Measurements from ENCODE around the gene IKZF4. TPM values are rescaled to one million over a fixed set of nuclear protein-coding genes. Genes with fewer than 3 reads are reported as not detected.

Gene IKZF4
- total RNA-seq = 9.4 TPM
- 2.7 TPM for polyA plus RNA-seq (ENCODE audit: insufficient read depth, low read depth, low replicate concordance)
- long read RNA-seq, donor 1, full-length matches to known transcripts = 2 of 2 reads
- long read RNA-seq, donor 1, partial matches to known transcripts = 0 of 2 reads
- long read RNA-seq, donor 1, other reads (novel, unspliced or antisense) = 0 of 2 reads
- long read RNA-seq, donor 2, partial matches to known transcripts = 0 of 2 reads
- long read RNA-seq, donor 2, other reads (novel, unspliced or antisense) = 0 of 2 reads
- long read RNA-seq, donor 3, partial matches to known transcripts = 6 of 7 reads
- long read RNA-seq, donor 3, other reads (novel, unspliced or antisense) = 0 of 7 reads
- long read RNA-seq, donor 4, partial matches to known transcripts = 0 of 1 reads
- long read RNA-seq, donor 4, other reads (novel, unspliced or antisense) = 0 of 1 reads
- long read RNA-seq, donor 5 = 0 reads
- long read RNA-seq, donor 6 = 0 reads
- long read RNA-seq, donor 7, partial matches to known transcripts = 0 of 2 reads
- long read RNA-seq, donor 7, other reads (novel, unspliced or antisense) = 2 of 2 reads
- long read RNA-seq, donor 8 = 0 reads
- long read RNA-seq, donor 9 = 0 reads
- long read RNA-seq, donor 10, partial matches to known transcripts = 0 of 1 reads
- long read RNA-seq, donor 10, other reads (novel, unspliced or antisense) = 0 of 1 reads

DNA sequence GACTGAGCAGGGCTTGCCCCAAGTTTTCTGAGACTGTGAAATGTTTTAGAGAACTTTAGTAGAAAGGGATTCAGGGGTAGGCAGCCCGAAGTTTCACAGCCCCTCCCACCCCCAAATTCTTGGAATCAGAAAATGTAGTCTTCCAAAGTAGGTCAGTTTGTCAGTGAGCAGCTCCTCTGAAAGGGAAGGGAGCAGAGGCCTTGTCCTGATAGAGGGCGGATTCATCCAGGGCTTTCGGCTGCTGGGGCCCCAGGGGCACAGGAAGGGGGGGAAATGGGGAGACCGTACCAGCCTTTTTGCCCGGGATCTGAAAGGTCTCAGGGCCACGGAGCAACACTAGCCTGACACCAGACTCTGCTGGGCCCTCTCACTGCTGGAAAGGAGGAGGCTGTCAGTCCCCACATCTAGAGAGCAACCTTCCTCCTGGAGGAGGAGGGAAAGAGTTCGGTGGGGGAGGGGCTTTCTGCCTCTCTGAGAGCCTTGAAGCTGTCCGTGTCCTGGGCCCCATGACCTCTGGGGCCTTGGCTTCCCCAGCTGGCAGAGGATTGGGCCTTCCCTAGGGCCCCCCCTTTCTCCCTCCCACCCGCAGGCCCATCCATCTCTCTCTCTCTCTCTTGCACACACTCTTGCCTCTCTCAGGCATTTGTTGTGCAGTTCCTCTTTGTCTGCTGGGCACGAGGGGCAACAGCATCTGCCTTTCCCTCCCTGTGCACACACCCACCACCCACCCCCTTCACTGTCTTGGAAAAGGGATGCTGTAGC lies at the start of gene IKZF4:
Gene IKZF4 (plus strand): TSS at position 621 of the 762 bp plus-strand sequence. CDS start 451 bp downstream, outside the sequence.
- TF ChIP-seq, protein P1, sequence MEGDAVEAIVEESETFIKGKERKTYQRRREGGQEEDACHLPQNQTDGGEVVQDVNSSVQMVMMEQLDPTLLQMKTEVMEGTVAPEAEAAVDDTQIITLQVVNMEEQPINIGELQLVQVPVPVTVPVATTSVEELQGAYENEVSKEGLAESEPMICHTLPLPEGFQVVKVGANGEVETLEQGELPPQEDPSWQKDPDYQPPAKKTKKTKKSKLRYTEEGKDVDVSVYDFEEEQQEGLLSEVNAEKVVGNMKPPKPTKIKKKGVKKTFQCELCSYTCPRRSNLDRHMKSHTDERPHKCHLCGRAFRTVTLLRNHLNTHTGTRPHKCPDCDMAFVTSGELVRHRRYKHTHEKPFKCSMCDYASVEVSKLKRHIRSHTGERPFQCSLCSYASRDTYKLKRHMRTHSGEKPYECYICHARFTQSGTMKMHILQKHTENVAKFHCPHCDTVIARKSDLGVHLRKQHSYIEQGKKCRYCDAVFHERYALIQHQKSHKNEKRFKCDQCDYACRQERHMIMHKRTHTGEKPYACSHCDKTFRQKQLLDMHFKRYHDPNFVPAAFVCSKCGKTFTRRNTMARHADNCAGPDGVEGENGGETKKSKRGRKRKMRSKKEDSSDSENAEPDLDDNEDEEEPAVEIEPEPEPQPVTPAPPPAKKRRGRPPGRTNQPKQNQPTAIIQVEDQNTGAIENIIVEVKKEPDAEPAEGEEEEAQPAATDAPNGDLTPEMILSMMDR (IDR thresholded peaks at IDR 0.05; ENCODE audit: borderline replicate concordance, extremely low read depth, insufficient read depth) = no peak
- no peaks in the 10 kb centered on the region for H3K27me3 ChIP-seq (ENCODE audit: control insufficient read depth, insufficient read depth, low read length)
- H3K4me3 ChIP-seq (ENCODE audit: low read length in 3 of 3) = peak within 1 kb of the TSS; percentile 9 to 67 (median 42)
- intact Hi-C loops (cut with DNase I) = no loop called here
- DNase-seq = peak; percentile 89 to 97 (median 93)
- no peak for FAIRE-seq
- peaks cover 0 to 8% (median 0%) of the 10 kb centered on the region in 3 donors for H3K36me3 ChIP-seq (ENCODE audit: control insufficient read depth in 2 of 3, insufficient read depth in 3 of 3, low read length in 3 of 3)
- peaks cover 0 to 5% (median 0%) of the 10 kb centered on the region in 3 donors for H3K4me1 ChIP-seq (ENCODE audit: control insufficient read depth in 2 of 3, insufficient read depth in 2 of 3, low read depth in 1 of 3, low read length in 3 of 3)
- no peaks in the 10 kb centered on the region for H3K9me3 ChIP-seq (ENCODE audit: control insufficient read depth in 2 of 3, insufficient read depth in 1 of 3, low read length in 3 of 3)
- H3K27ac ChIP-seq (ENCODE audit: low read depth in 2 of 2, low read length in 2 of 2) = peak within 1 kb of the TSS; percentile 38 to 60
- H3K9ac ChIP-seq (ENCODE audit: low read length in 3 of 3) = peak within 1 kb of the TSS in 2 of 3 donors; percentile 40 to 56

- no peaks in the 10 kb centered on the region for H3K9me3 ChIP-seq (ENCODE audit: control insufficient read depth in 2 of 3, insufficient read depth in 1 of 3, low read length in 3 of 3)
- FAIRE-seq (no peak), DNase-seq (no peak)
- peaks cover 0 to 2% (median 0%) of the 10 kb centered on the region in 3 donors for H3K36me3 ChIP-seq (ENCODE audit: control insufficient read depth in 2 of 3, insufficient read depth in 3 of 3, low read length in 3 of 3)
- H3K27ac ChIP-seq (ENCODE audit: low read depth in 2 of 2, low read length in 2 of 2) = no peak overlapping the region
- peaks cover 3 to 15% (median 6%) of the 10 kb centered on the region in 3 donors for H3K4me1 ChIP-seq (ENCODE audit: control insufficient read depth in 2 of 3, insufficient read depth in 2 of 3, low read depth in 1 of 3, low read length in 3 of 3)
- no peaks in the 10 kb centered on the region for H3K27me3 ChIP-seq (ENCODE audit: control insufficient read depth, insufficient read depth, low read length)
- TF ChIP-seq, protein P1 (IDR thresholded peaks at IDR 0.05; ENCODE audit: borderline replicate concordance, extremely low read depth, insufficient read depth) = no peak
- H3K9ac ChIP-seq (ENCODE audit: low read length in 3 of 3) = no peak overlapping the region
- no peak overlapping the region for H3K4me3 ChIP-seq (ENCODE audit: low read length in 3 of 3)
- intact Hi-C loops (cut with DNase I) = no loop called here
These were observed 48.8 kb upstream of the IKZF4 start for GRCh38 chr12:55972042-55972441.

GRCh38 chr12:55972456-55972855 lies 48.4 kb upstream of the IKZF4 start:
- H3K27me3 ChIP-seq (ENCODE audit: control insufficient read depth, insufficient read depth, low read length) = no peaks in the 10 kb centered on the region
- TF ChIP-seq, protein P1 (IDR thresholded peaks at IDR 0.05; ENCODE audit: borderline replicate concordance, extremely low read depth, insufficient read depth) = no peak
- intact Hi-C loops (cut with DNase I) = no loop called here
- DNase-seq (no peak), FAIRE-seq (no peak)
- H3K4me3 ChIP-seq (ENCODE audit: low read length in 3 of 3) = peak overlapping the region; percentile 64 to 94 (median 77)
- peak overlapping the region; percentile 85 to 89 for H3K27ac ChIP-seq (ENCODE audit: low read depth in 2 of 2, low read length in 2 of 2)
- no peaks in the 10 kb centered on the region for H3K9me3 ChIP-seq (ENCODE audit: control insufficient read depth in 2 of 3, insufficient read depth in 1 of 3, low read length in 3 of 3)
- peak overlapping the region in 1 of 3 donors; percentile 96 for H3K9ac ChIP-seq (ENCODE audit: low read length in 3 of 3)
- H3K4me1 ChIP-seq (ENCODE audit: control insufficient read depth in 2 of 3, insufficient read depth in 2 of 3, low read depth in 1 of 3, low read length in 3 of 3) = peaks cover 3 to 13% (median 6%) of the 10 kb centered on the region in 3 donors
- peaks cover 0 to 2% (median 0%) of the 10 kb centered on the region in 3 donors for H3K36me3 ChIP-seq (ENCODE audit: control insufficient read depth in 2 of 3, insufficient read depth in 3 of 3, low read length in 3 of 3)

All from kidney (tissue), 22 donors.